Stimulated activated CD8-positive, alpha-beta memory T cell treated with anti-CD3 and anti-CD28 coated beads, Interleukin-12 subunit alpha, Interleukin-12 subunit beta, amount 100 ng/mL, for 24 hours (primary cell): ENCODE results near the gene FOSL1.
A peak's percentile ranks its signal among the peaks of the same experiment; 100 is the strongest.

Source experiments
- DNase-seq: peaks from one replicate; pipeline ENCODE4 v3.0.0-alpha.2; 2020; ENCODE audit errors: extremely low read depth

Gene FOSL1

DNA sequence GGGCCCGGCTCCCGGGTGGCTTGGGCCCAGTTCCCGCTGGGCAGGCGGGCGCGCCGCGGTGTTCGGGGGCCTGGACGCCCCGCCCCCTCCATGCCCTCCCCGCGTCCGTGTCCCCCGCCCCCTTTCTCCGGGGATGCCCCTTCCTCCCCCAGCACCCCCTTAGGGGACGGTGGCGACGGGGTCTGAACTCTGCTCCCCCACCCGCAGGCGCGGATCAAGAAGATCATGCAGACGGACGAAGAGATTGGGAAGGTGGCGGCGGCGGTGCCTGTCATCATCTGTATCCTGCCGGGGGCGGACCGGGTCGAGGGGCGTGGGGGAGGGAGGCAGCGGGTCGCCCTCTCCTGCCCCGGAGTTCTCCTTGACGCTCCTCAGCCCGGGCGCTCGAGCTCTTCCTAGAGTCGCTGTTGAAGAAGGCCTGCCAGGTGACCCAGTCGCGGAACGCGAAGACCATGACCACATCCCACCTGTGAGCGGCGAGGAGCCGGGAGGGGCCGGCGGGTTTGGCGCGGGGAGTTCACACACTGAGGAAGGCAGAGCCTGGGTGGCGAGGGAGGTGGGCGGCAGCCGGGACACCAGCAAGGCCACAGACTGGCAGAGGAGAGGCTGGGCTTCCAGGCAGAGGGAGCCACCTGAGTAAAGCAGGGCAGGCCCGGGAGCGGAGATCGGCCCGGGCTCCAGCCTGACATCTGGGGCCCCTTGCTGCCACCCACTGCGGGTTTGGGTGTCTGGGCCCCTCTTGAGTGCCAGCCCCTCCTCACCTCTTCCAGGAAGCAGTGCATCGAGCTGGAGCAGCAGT, 19.6 kb upstream of the FOSL1 start:
- DNase-seq, result no peak

DNA sequence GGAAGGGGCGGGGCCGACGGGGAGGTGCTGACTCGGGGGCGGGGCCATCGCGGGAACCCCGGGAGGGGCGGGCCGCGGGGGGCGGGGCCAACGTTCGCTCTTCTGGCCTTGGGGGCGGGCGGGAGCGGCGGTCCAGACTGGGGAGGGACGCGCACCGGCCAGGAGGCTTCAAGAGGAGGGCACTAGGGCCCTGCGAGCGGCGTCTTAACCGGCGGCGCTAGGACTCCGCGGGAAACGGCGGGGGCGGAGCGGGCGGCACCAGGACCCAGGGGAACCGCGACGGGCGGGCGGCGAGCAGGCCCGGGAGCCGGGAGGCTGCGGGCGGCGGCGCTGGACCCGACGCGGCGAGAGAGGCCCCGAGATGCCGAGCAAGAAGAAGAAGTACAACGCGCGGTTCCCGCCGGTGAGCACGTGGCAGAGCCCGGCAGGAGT, 19.0 kb upstream of the FOSL1 start, which contains the start of gene DRAP1:
DRAP1 (plus strand) TSS at position 286 of the 432 bp plus-strand sequence; CDS start at position 362, 76 bp downstream.
- DNase-seq, result peak; percentile 99

DNA sequence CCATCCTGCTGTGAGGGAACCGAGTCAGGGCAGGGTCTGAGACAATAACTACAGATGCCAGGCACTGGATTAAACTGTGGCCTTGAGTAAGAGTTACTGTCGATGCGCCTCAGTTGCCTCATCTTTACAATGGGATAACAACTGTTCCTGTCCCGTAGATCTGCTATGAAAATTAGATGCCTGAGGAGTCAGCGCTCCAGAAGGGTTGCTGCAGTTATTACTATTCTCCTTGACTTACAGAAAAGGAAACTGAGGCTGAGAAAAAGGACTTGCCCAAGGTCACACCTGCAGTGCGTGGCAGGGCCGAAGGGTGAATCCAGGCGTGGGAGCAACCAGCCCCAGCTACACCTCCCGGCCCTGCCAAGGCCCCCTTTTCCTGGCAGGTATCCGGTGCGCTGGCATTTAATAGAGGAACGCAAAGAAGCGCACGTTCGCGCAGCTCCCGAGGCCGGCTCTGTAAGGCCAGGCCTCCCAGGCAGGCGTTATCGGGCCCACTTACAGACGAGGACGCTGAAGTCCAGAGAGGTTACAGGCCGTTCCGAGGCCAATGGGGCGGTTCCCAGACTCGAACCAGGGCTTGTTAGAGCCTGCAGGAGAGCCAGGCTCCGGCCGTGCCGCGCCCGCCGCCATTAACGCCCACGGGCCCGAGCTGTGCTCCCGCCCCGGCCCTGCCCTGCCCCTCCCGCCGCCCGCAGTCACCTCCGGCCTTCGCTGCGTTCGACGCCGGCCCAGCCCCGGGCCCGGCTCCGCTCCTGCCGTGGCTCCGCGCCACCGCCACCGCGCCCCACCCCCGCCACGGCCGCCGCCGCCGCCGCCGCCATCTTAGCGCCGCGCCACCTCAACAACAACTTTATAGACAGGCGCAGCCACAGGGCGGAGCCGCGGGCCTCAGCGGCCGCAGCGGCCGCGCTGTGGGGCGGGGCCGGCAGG, 18.3 kb upstream of the FOSL1 start, which contains the start of gene C11orf68:
C11orf68 (minus strand) TSS at position 852 of the 930 bp plus-strand sequence; CDS start at position 821, 31 bp downstream.
- peak; percentile 33 for DNase-seq

DNA sequence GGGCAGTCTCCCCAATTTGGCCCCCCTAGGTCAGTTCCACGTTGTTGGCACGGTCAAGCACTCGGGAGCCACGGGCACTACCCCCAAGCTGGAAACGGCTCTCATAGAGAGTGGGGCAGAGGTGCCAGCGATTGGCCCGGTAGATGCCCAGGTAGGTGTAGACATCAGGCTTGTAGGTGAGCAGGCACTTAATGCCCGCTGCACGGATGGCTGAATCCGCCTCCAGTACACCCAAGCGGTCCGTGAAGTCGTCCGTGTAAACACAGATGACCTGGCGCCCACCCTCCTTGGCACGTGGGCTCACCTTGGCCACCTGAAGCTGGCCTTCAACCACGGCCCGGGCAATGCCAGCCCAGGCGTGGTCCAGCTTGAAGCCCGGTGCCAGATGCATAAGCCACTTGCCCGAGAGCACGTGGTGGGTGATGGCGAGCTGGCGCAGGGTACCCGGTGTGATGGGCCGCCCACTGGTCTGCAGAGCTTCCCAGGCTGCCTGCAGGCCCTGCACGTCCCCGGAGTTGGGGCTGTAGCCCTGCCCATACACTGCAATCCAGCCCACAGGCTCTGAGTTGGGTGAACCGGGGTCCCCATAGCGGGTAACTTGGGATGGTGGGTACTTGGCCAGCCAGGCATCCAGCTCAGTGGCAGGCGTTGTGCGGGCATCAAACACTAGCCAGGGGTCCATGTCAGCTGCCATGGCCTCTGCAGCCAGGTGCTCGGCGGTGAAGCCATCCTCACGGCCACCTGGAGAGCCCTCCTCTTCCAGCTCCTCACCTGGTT, 17.4 kb upstream of the FOSL1 start:
- DNase-seq, result no peak

DNA sequence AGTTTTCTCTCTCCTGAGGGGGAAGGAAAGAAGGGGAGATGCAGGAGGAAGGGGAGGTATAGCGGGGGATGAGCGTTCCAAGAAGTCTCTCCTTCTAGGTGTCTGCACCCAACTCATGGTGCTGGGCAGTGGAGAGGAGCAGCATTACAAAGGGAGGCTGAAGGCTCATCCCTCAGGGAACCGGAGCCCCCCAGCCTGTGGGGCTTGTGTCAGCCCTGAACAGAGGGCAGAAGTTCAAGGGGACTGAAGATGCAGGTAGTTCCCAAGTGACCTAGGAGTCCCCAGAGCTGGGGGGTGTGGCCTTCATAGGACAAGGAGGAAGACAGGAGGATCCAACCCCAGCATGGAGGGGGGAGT, 16.9 kb upstream of the FOSL1 start:
- no peak for DNase-seq

DNA sequence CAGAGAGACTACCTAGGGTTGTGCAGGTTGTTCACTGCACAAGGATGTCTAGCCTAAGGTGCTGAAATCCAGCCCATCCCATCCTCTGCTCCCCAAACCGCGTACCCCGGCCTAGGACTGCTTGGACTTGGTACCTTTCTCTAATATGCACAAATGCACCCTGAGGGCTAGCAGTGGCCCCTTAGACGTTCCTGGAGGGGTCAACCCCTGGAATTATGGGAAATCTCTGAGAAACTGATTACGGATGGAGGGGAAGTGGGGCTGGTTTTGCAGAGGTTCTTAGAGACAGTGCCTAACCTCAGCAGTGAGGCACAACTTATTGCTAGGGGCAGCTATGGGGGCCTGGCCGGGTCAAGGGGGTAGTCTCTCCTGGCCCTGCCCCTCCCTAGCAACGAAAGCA, 16.2 kb upstream of the FOSL1 start:
- DNase-seq, result no peak

DNA sequence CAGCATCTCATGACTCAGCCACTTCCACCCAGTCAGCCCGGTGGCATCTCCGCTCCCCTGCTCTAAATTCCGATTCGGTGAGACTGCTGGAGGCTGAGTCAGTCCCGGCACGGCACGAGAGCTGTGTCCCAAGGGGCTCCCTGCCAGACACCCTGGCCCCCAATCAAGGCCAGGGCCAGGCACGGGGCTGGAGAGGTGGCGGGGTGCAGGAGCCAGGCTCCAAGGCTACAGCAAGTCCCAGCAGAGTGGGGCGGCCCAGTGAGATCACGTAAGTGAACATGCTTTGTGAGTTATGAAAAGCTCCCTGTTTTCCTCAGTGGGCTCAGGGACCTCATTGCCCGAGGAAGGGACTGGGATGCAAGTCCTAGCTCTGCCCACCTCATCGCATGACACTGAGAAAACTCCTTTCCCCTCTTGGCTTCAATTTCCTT, 15.6 kb upstream of the FOSL1 start:
- no peak for DNase-seq

DNA sequence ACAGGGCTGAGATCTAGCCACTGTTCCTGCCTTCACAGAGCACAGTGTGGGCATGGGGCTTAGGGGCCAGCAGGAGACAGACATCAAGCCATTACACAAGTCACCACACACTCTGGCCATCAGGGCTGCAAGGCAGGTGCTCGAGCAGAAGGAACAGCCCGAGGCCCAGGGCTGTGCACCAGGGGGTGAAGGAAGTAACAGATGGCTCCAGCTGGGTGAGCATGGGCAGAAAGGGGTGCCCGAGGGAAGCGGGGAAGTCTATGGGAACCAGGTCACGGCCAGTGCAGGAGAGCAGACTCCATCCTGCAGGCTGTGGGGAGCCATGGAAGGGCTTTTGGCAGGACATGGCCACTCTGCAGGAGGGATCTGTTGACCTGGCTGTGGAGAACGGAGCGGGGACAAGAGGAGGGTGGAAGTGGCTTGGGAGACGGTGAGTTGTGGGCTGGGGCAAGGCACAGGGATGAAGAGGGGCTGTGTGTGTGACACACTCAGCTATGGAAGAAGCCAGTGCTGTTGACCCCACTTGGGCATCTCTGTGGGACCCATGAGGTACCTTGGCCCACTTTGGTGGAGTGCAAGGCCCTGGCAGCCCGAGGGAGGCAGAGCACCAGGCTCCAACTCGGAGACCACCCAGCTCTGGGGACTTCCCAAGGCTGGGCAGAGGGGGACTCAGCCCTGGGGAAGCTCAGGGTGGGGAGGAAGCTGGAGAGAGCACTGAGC, 15.1 kb upstream of the FOSL1 start:
- DNase-seq, result no peak

DNA sequence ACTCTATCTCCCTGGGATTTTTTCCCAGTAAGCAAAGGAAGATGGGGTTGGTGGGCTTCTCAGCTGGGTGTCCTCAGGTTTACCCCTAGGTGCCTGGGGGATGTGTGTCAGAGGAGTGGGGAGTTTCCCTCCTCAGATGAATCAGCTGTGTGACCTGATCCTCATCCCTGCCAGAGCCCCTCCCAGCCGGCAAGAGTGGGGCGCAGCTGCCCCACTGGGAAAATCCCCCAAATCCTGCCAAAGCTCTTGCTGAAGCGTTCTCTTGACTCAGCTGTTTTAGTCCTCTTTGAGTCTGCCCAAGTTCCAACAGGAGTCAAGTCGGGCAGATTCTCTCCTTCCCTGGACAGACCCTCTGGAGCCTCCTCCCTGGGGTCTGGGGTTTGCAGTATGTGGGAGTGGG, 12.7 kb upstream of the FOSL1 start:
- no peak for DNase-seq

DNA sequence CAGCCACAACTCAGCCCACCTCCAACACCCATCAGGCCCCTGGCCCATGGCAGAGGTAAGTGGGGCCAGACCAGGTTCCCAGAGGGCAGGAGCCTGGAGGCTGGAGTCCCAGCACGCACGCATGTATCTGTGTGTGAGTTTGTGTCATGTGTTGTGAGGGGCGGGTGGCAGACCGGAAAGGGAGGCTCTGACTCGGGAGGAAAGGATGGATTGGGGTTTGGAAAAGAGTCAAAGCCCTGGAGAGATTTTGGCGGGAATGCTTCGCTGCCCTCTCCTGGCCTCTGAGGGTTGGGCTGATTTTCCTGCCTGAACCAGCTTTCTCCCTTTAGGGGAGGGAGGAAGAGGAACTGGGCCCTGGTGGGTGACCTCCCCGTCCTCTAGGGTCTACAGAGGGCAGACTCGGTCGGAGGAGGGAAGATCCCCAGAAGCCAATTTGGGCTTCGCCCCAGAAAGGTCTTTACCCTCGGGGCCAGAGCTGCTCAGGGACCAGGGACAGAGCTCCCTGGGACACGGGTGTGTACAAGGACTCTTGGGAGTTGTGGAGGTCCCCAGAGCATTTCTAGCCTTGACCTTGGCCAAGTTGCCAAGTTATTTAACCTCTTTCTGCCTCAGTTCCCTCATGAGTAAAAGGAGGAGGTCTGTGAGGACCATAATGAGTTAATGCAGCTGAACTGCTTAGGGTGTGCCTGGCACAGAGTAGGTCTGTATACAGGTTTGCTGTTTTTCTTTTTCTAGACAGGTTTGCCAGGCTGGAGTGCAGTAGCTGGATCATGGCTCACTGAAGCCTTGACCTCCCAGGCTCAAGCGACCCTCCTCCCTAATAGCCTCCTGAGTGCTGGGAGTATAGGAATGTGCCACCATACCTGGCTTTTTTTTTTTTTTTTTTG, 11.7 kb upstream of the FOSL1 start:
- DNase-seq, result no peak

DNA sequence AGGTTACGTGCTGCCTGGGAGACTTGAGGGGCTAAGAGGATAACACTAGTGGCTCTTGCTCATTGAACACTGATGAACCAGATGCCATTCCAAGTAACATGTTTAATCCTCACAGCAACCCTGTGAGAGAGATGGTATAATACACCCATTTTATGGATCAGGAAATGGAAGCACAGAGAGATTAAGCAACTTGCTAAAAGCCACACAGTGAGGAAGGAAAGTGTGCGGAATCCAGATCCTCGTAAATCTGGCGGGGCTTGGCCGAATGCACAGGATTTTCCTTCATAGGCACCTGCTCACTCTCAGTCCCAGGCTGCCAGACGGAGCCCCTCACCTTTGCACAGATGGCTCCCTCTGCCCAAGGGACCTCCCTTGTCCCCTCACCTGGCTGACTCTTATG, 7.7 kb upstream of the FOSL1 start:
- no peak for DNase-seq

DNA sequence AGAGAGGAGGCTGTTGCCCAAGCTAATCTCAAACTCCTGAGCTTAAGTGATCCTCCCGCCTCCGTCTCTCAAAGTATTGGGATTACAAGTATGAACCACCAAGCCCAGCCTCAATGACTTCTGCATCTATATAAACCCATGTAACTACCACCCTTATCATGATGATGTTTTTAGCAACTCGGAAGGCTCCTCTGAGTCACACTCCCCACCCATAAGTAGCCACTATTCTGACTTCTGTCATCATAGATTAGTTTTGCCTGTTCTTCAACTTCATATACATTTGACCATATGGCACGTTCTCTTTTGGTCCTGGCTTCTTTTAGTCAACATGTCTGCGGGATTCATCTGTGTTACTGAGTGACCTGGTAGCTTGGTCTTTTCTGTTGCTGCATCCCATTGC, 6.4 kb upstream of the FOSL1 start:
- DNase-seq, result no peak

DNA sequence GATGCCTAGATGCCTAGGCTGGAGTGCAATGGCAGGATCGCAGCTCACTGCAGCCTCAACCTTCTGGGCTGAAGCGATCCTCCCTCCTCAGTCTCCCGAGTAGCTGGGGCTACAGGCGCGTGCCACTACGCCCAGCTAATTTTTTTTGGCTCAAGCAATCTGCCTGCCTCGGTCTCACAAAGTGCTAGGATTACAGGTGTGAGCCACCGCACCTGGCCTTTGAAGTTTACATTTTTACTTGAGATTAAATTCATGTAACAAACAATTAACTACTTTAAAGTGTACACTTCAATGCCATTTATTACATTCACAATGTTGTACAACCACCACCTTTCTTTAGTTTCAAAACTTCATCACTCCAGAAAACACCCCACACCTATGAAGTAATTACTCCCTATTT, 3.5 kb upstream of the FOSL1 start:
- DNase-seq, result no peak

DNA sequence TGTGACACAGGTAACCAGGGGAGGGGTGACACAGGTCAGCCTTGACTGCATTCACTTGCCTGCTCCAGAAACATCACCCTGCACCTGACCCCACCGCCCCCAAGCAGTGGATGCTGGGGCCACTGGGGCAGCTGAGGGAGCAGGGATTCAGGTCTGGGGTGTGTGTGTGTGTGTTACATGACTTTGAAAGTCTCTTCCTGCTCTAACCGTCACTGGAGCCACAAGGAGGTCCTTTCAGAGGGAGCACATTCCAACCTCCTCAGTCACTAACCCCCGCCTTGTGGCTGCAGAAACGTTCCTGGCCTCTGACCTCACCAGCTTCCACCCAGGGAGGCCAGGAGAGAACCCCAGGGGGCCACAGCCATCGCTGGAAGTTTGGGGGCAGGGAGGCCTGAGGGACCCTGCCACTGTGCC, 2.9 kb upstream of the FOSL1 start:
- DNase-seq, result no peak

DNA sequence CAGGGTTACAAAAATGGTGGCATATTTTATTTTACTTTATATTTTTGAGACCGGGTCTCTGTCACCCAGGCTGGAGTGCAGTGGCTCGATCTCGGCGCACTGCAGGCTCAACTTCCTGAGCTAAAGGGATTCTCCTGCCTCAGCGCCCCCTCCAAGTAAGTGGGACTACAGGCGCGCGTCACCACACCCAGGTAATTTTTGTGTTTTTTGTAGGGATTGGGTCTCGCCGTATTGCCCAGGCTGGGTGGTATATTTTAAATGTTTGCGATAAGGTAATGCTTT, 652 bp upstream of the FOSL1 start:
- no peak for DNase-seq

DNA sequence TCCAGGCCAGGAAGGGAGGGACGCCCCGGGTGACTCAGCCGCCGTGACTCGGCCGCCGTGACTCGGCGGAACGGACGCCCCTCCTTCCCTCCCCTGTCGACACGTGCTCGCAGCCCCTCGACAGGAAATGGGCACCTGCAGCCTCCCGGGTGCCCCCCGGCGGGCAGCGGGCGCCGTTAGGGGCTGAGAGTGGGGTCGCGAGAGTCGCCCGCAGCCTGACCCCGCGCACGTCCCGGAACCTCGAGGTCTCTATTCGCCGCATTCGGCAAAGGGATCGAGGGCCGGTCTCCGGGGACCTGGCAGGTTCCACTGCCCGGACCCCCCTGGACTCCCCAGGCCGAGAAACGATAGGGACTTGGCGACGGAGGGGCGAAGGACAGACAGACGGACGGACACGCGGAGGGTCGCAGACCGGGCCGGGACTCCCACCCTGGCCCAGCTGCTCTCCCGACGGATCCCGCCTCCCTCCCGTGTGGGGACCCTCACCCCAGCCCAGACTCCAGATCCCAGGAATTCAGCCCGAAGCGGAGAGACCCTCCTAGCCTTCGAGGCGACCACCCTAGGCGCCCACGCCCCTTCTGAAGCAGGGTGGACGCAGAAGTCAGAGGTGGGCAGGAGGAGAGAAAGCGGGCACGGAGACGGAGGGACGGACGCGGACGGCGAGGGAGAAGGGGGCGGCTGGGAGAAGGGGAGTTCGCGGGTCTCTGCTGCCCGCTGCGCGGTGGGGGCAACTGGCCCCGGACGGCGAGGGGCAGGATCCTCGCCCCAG, 648 bp downstream of the FOSL1 start:
- no peak for DNase-seq

DNA sequence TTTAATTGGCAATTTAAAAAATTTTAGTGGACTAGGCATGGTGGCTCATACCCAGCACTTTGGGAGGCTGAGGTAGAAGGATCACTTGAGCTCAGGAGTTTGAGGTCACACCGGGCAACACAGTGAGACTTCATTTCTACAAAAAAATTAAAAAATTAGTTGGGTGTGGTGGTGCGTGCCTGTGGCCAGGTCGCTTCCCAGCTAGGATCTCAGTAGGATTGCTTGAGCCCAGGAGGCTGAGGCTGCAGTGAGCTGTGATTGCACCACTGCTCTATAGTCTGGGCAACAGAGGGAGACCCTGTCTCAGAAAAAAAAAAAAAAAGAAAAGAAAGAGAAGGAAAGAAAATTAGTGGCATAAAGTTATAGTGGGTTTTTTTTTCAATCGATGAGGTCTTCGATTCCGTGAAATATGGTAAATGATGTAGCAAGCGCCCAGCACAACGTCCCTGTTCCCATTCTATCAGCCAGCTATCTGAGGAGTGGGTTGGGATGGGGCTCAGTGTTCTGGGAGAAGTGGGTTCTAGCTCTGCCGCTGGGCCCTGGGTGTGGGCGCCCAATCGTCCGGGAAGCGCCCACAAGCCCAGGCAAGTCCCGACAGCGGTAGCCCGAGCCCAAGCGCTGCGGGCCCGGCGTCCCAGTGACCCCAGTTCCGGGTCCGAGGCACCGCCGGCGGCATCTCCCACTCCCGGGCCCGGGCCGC, 1.4 kb downstream of the FOSL1 start:
- DNase-seq, result no peak

DNA sequence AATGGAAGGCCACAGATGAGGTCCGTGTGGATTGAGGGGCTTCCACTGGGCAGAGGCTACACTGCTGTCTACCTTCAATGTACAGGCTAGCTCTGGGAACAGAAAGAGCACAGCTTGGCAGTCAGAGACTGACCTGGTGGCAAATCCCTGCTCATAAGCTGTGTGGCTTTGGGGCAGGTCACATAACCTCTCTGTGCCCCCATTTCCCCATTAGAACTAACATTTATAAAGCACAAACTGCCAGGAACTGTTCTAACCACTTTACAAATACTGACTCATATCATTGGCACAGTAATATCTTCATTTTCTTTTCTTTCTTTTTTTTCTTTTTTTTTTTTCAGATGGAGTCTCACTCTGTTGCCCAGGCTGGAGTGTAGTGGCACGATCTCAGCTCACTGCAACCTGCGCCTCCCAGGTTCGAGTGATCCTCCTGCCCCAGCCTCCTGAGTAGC, 3.1 kb downstream of the FOSL1 start:
- DNase-seq, result no peak
